ENCODE measurements around the gene KHDRBS1.
"Not testable (repeated sequence)": the region's sequence is repeated elsewhere in the genome, so short reads cannot be mapped to it uniquely, and the experiment has no call there.

KHDRBS1 gene

GRCh38 chr1:32065613-32066488, 52.2 kb downstream of the KHDRBS1 start:
- not testable (repeated sequence) for DNase-seq

DNA sequence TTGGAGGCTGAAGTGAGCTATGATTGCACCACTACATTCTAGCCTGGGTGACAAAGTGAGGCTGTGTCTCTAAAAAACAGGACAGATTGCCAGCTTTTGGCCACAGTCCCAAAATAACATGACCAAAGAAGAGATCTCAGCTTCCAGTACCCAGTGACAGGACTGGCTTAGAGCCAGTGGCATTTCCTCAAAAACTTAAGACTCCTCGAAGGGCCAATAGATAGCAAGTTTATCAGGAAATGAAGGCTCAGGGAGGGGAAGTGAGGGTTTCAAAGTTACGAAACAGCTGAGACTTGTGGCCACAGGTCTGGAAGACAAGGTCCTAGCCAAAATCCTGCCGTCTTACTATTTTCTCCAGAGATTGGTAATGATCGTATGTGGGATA, 52.8 kb downstream of the KHDRBS1 start:
- peak in 7 of 14 donors; percentile 24 to 66 (median 35) for DNase-seq

- DNase-seq, result no peak
These were observed 55.4 kb downstream of the KHDRBS1 start for GRCh38 chr1:32068957-32069588.

GRCh38 chr1:32071758-32072621, 58.3 kb downstream of the KHDRBS1 start:
- peak in 1 of 14 donors; percentile 33 for DNase-seq

- peak; percentile 73 to 98 (median 96) for DNase-seq
These were observed 59.1 kb downstream of the KHDRBS1 start, which contains the start of gene TMEM39B for GRCh38 chr1:32072622-32073298. Gene TMEM39B (plus strand): TSS chr1:32072939. CDS start chr1:32073048, 109 bp downstream.

DNA sequence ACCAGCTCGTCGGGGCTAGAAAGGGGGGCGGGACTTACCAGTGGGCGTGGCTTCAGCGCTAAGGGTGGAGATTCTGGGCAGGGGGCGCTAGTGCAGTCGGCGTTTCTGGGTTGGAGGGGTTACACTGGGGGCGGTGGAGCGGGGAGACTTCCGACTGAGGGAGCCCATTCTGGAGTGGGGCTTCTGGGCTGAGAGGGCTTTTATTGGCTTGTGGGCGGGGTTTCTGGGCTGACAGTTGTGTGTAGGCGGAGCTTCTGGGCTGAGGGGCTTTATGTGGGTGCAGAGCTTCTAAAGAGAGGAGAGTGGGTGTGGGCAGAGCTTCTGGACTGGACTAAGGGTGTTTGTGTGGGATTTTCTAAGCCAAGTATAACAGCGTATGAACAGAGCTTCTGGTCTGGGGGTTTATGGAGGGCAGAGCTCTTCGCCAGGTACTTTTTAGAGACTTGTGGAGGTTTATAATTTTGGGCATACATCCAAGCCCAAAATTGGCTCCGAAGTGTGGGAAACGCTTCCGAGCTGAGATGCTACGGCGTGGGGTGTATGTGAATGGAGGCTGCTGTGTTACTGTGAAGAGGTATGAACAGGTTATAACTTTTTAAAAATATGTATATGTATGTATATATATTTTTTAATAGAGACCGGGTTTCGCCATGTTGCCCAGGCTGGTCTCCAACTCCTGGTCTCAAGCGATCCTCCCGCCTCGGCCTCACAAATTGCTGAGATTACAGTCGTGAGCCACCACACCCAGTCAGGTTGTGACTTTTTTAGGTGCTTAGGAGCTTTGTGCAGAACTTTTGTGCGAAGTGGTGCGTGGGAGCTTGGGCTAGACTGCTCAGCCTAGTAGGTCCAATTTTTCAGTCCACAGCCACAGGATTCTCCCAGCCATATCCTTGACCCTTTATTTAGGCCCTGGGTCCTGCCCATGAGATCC, 59.9 kb downstream of the KHDRBS1 start:
- DNase-seq, result no peak

DNA sequence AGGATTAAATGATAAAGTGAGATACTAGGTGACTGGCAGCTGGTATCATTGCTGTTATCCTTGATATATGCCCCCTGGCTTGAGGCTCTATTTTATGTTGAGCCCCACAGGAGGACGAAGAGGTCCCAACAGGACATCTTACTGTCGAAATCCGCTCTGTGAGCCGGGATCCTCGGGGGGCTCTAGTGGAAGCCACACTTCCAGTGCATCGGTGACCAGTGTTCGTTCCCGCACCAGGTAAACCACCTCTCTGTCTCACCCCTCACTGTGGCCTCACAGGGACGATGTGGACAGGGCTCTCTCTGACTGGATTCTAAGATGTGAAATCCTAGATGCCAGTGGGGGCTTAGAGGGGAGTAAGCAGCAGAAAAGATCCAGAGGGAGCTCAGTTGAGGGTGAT, 61.2 kb downstream of the KHDRBS1 start:
- DNase-seq, result no peak

DNA sequence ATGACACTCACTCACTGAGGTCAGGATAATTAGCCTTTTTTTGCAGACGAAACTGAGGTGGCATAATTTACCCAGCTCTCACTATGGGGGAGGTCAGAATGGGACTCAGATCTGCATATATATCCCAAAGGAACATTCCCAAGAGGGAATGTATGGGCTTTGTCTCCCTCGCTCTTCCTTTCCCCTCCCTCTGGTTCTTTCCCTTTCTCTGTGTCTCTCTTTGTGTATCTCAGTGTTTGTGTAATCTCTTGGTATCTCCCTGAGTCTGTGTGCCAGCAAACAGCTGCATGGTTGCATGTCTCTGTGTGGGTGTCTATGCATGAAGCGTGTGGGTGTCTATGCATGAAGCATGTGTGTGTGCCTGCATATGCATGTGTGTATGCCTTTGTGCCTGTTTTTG, 63.8 kb downstream of the KHDRBS1 start:
- DNase-seq, result peak in 1 of 14 donors; percentile 7

GRCh38 chr1:32082022-32082421, 68.4 kb downstream of the KHDRBS1 start:
- DNase-seq, result no peak

GRCh38 chr1:32086381-32086780, 72.7 kb downstream of the KHDRBS1 start:
- not testable (repeated sequence) for DNase-seq

DNA sequence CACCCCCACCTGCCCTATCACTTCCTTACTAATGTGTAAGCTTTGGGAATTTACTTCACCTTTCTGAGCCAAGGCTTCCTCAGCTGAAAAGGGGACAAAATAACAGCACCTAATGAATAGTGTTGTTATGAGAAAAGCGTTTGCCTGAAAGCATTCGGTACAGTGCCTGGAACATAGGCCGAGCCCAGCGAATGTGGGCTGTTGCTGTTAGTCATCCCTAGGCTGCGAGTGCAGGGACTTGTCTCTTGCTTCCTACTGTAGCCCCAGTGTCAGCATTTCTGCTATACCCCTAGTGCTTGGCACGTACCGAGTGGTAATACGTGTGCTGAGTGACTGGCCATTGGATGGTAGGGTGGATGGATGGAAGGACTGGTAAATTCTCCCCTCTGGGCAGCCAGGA, 77.5 kb downstream of the KHDRBS1 start:
- DNase-seq, result no peak

GRCh38 chr1:32091591-32091990, 77.9 kb downstream of the KHDRBS1 start:
- no peak for DNase-seq
